Measurements from ENCODE around the gene VTI1A.

DNA sequence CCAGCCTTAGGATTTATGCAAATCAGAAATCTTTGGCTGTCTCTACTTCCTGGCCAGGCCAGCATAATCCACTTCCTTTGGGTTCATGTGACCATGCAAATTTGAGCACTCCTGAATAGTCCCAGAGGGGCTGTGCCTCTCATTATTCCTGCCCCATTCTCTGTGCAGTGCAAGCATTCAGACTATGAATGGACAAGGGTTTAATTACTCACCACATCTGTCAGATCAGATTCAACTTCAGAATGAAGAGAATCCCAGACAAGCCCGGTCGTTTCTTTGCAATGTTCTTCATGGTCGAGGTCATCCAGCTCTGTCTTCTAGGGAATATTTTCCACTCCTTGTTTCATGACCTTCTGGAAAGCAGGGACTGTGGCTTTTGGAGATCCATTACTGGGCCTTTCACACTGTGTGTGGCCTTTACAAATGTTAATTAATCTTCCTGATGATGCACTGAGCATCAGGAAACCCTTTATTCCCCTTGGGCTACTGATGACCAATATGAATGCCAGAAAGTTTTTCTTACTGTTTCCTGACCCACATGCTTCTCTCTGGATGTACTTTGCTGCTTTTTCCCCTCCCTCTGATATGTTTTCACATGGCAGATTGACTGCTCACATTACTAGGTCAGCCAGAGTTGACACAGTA lies 285.4 kb downstream of the VTI1A start:
- TF ChIP-seq EP300 (IDR thresholded peaks at IDR 0.05), result no peak
- no peak for TF ChIP-seq CTCF (IDR thresholded peaks at IDR 0.05)
- TF ChIP-seq POLR2AphosphoS5 (IDR thresholded peaks at IDR 0.05), result no peak

All from sigmoid colon (tissue), 4 donors.